Smooth muscle cell (in vitro differentiated cells): ENCODE results near the gene GMCL2. TPM values are rescaled to one million over a fixed set of nuclear protein-coding genes. Genes with fewer than 3 reads are reported as not detected.

ENCODE experiments used
- DNase-seq: peaks from one replicate; lab custom pipeline; 2025; ENCODE audit not compliant: unreplicated experiment; lab: John Stamatoyannopoulos, UW
- H2AFZ ChIP-seq: fragments of 200-600 bp; sonication (generic); 2 replicates; pipeline ENCODE4 v1.6.0; 2016; ENCODE audit warnings: antibody characterized with exemption, low read depth, mild to moderate bottlenecking
- H3F3A ChIP-seq: fragments of 200-600 bp; sonication (generic); 2 replicates; pipeline ENCODE4 v1.6.0; 2017; ENCODE audit warnings: antibody characterized with exemption, low read depth
- H3K27ac ChIP-seq: fragments of 200-600 bp; sonication (generic); 2 replicates; pipeline ENCODE4 v1.5.1; 2016; ENCODE audit warnings: low read depth, mild to moderate bottlenecking
- H3K27me3 ChIP-seq: fragments of 200-600 bp; sonication (generic); 2 replicates; pipeline ENCODE4 v1.6.1; 2016; ENCODE audit warnings: low read depth, mild to moderate bottlenecking
- H3K36me3 ChIP-seq: fragments of 200-600 bp; sonication (generic); 2 replicates; pipeline ENCODE4 v1.5.1; 2016; ENCODE audit warnings: low read depth
- H3K4me1 ChIP-seq: fragments of 200-600 bp; sonication (generic); 2 replicates; pipeline ENCODE4 v1.5.1; 2016; ENCODE audit warnings: low read depth
- H3K4me2 ChIP-seq: fragments of 200-600 bp; sonication (generic); 2 replicates; pipeline ENCODE4 v1.6.0; 2016; ENCODE audit warnings: mild to moderate bottlenecking
- H3K4me3 ChIP-seq: fragments of 200-600 bp; sonication (generic); 2 replicates; pipeline ENCODE4 v1.5.1; 2016; ENCODE audit warnings: mild to moderate bottlenecking
- H3K79me2 ChIP-seq: fragments of 200-600 bp; sonication (generic); 2 replicates; pipeline ENCODE4 v1.6.0; 2016; ENCODE audit warnings: low read depth, mild to moderate bottlenecking
- H3K9ac ChIP-seq: fragments of 200-600 bp; sonication (generic); 2 replicates; pipeline ENCODE4 v1.6.0; 2016; ENCODE audit warnings: low read depth
- H3K9me3 ChIP-seq: fragments of 200-600 bp; sonication (generic); replicated peaks from 2 replicates; pipeline ENCODE4 v1.5.1; 2016; ENCODE audit warnings: low read depth
- H4K20me1 ChIP-seq: fragments of 200-600 bp; sonication (generic); 2 replicates; pipeline ENCODE4 v1.6.0; 2016; ENCODE audit warnings: low read depth
- CTCF ChIP-seq: fragments of 200-600 bp; sonication (generic); IDR thresholded peaks from 2 replicates; pipeline ENCODE4 v1.5.1; 2017; ENCODE audit warnings: borderline replicate concordance, mild to moderate bottlenecking, antibody characterized with exemption; ENCODE audit not compliant: insufficient read depth, poor library complexity, severe bottlenecking
- WGBS: methylation state at CpG from one replicate; pipeline ENCODE4 v1.1.7; 2016; ENCODE audit warnings: low lambda C conversion rate; 5-methylcytosine and 5-hydroxymethylcytosine counted together
- polyA plus RNA-seq: library from polyadenylated mRNA; unstranded; fragments of >200 nt; fragmentation: Nextera tagmentation; extraction: Ambion mirVana; gene quantifications from 2 replicates; pipeline ENCODE4 v1.2.1, GENCODE V29; 2016
- total RNA-seq: library from RNA; depleted of rRNA; stranded (reverse); fragments of >200 nt; gene quantifications from 2 replicates; pipeline ENCODE4 v1.2.3, GENCODE V29; 2014

The GMCL2 gene
- total and polyA plus RNA-seq, 2 experiments from 2014 or later, result 0.22 TPM; not detected in 1

DNA sequence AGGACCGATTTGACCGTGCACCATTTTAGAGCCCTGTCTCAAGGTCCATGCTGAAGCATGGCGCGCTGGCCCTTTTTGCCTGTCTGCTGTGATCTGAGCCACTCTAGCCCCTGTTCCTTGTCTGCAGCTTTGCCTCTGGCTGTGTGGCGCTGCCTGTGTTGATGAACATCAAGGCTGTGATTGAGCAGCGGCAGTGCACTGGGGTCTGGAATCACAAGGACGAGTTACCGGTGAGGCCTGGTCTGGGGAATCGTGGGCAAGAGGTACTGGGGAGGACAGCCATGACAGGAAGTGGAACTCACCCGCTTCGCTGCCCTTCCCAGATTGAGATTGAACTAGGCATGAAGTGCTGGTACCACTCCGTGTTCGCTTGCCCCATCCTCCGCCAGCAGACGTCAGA is 39.8 kb downstream of the GMCL2 start:
- H3K4me3 ChIP-seq, result no peak overlapping the region
- H2AFZ ChIP-seq, result no peak overlapping the region
- no peak overlapping the region for H3K27ac ChIP-seq
- H3K9ac ChIP-seq, result no peak overlapping the region
- H3K4me1 ChIP-seq, result peaks cover under 1% of the 10 kb centered on the region
- H3F3A ChIP-seq, result no peaks in the 10 kb centered on the region
- DNase-seq, result no peak
- H3K79me2 ChIP-seq, result no peaks in the 10 kb centered on the region
- 91% methylated on average over 15 of the region's 15 CpGs for WGBS
- no peaks in the 10 kb centered on the region for H3K9me3 ChIP-seq
- TF ChIP-seq CTCF, result no peak
- H3K36me3 ChIP-seq, result no peaks in the 10 kb centered on the region
- H4K20me1 ChIP-seq, result no peaks in the 10 kb centered on the region
- H3K27me3 ChIP-seq, result no peaks in the 10 kb centered on the region
- H3K4me2 ChIP-seq, result no peak overlapping the region

GRCh38 chr5:178145965-178146820 is 41.0 kb downstream of the GMCL2 start:
- 56% methylated on average over 14 of the region's 14 CpGs for WGBS
- H3K9ac ChIP-seq, result no peak overlapping the region
- no peaks in the 10 kb centered on the region for H3K4me1 ChIP-seq
- H3K4me2 ChIP-seq, result no peak overlapping the region
- no peaks in the 10 kb centered on the region for H3K79me2 ChIP-seq
- no peak overlapping the region for H2AFZ ChIP-seq
- no peaks in the 10 kb centered on the region for H3K9me3 ChIP-seq
- no peaks in the 10 kb centered on the region for H3K27me3 ChIP-seq
- H3K4me3 ChIP-seq, result no peak overlapping the region
- peak overlapping the region; percentile 70 for H3K27ac ChIP-seq
- H3F3A ChIP-seq, result no peaks in the 10 kb centered on the region
- no peaks in the 10 kb centered on the region for H4K20me1 ChIP-seq
- DNase-seq, result no peak
- no peaks in the 10 kb centered on the region for H3K36me3 ChIP-seq
- TF ChIP-seq CTCF, result peak; percentile 68

DNA sequence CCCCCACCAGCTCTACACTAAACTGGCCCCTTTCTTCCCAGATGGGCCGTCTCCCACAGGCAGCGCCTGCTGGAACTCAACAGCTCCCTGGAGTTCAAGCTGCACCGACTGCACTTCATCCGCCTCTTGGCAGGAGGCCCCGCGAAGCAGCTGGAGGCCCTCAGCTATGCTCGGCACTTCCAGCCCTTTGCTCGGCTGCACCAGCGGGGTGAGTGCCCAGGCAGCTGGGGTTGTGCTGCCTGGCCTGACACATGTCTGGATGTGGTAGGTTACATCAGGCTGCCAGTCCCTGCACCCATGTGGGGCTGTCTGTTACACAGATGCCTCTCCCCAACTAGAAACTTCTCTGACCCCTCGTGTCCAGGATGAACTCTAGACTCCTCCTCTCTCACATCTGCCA is 43.3 kb downstream of the GMCL2 start:
- 96% methylated on average over 10 of the region's 10 CpGs for WGBS
- no peaks in the 10 kb centered on the region for H3F3A ChIP-seq
- TF ChIP-seq CTCF, result no peak
- H3K9me3 ChIP-seq, result no peaks in the 10 kb centered on the region
- H3K36me3 ChIP-seq, result no peaks in the 10 kb centered on the region
- no peak overlapping the region for H2AFZ ChIP-seq
- no peaks in the 10 kb centered on the region for H3K27me3 ChIP-seq
- no peaks in the 10 kb centered on the region for H4K20me1 ChIP-seq
- no peak overlapping the region for H3K9ac ChIP-seq
- H3K27ac ChIP-seq, result no peak overlapping the region
- H3K79me2 ChIP-seq, result no peaks in the 10 kb centered on the region
- no peak for DNase-seq
- H3K4me3 ChIP-seq, result no peak overlapping the region
- no peaks in the 10 kb centered on the region for H3K4me1 ChIP-seq
- no peak overlapping the region for H3K4me2 ChIP-seq

GRCh38 chr5:178143246-178143645 is 43.9 kb downstream of the GMCL2 start:
- Histone ChIP-seq H2AFZ (no peak overlapping the region), H4K20me1 (no peaks in the 10 kb centered on the region), H3K27ac (no peak overlapping the region), H3K4me2 (no peak overlapping the region), H3K4me3 (no peak overlapping the region), H3K36me3 (no peaks in the 10 kb centered on the region), H3K27me3 (no peaks in the 10 kb centered on the region), H3K9me3 (no peaks in the 10 kb centered on the region), H3K9ac (no peak overlapping the region), H3F3A (no peaks in the 10 kb centered on the region), H3K4me1 (no peaks in the 10 kb centered on the region), H3K79me2 (no peaks in the 10 kb centered on the region)
- no peak for DNase-seq
- WGBS, result 98% methylated on average over 6 of the region's 6 CpGs
- no peak for TF ChIP-seq CTCF
